Body of pancreas (tissue), 4 donors: ENCODE results near the gene GOLGA3. TPM values are rescaled to one million over a fixed set of nuclear protein-coding genes. Genes with fewer than 3 reads are reported as not detected.
"Not testable (repeated sequence)": the region's sequence is repeated elsewhere in the genome, so short reads cannot be mapped to it uniquely, and the experiment has no call there.

Experiments
- ATAC-seq: fragments of 150-250 bp; one replicate; pipeline ENCODE4 v1.9.1; 2016
- DNase-seq, 4 donors: peaks; one replicate each; pipeline ENCODE4 v3.0.0-alpha.2; 2019
- H3K27ac ChIP-seq, 4 donors: fragments of 200-600 bp; sonication (generic); 1 replicate in 3 of 4; 2 replicates in 1 of 4; pipeline versions ENCODE4 v1.5.1 to v1.6.1; 2016 to 2019; ENCODE audit warnings: mild to moderate bottlenecking in 1 of 4, mixed read lengths in 1 of 4, moderate library complexity in 1 of 4
- H3K27me3 ChIP-seq, 2 donors: fragments of 200-600 bp; sonication (generic); one replicate each; pipeline ENCODE4 v1.6.0; 2016; ENCODE audit warnings: mild to moderate bottlenecking in 1 of 2
- H3K36me3 ChIP-seq, 2 donors: fragments of 200-600 bp; sonication (generic); replicated peaks in 1 of 2; 2 replicates each; pipeline ENCODE4 v1.5.1; 2016; ENCODE audit warnings: low read depth in 2 of 2; ENCODE audit not compliant: insufficient read depth in 1 of 2
- H3K4me1 ChIP-seq: fragments of 200-600 bp; sonication (generic); one replicate; pipeline ENCODE4 v1.6.0; 2016
- H3K4me3 ChIP-seq, 2 donors: fragments of 200-600 bp; sonication (generic); 1 replicate in 1 of 2; 2 replicates in 1 of 2; pipeline ENCODE4 v1.5.1; 2016 to 2019
- H3K9me3 ChIP-seq, 3 donors: fragments of 200-600 bp; sonication (generic); 1 replicate in 2 of 3; 2 replicates in 1 of 3; pipeline ENCODE4 v1.5.1; 2016
- POLR2A ChIP-seq, 3 donors: fragments of 450-650 bp; IDR thresholded peaks; one replicate each; pipeline ENCODE4 v1.6.1; 2016; ENCODE audit warnings: antibody characterized with exemption in 3 of 3, mild to moderate bottlenecking in 2 of 3
- WGBS, 2 donors: methylation state at CpG; one replicate each; pipeline ENCODE4 v1.1.5; 2017; 5-methylcytosine and 5-hydroxymethylcytosine counted together
- intact Hi-C: fragments of 100-400 bp; cut with DNase I; formaldehyde crosslinking; loops from one replicate; pipeline ENCODE4 v1.15.1; 2023
- total RNA-seq, 2 donors: library from RNA; depleted of rRNA; stranded (reverse); fragments of >200 nt; gene quantifications; one replicate each; pipeline ENCODE4 v1.1.0, GENCODE V29; 2016
- TF ChIP-seq, protein P1 (sequence below), 7 experiments: fragments of 450-650 bp in 4 of 7; fragments of 200-600 bp in 3 of 7; sonication (generic) in 3 of 7; IDR thresholded peaks; one replicate each; pipeline ENCODE4 v1.5.1; 2016 to 2019; ENCODE audit warnings: antibody characterized with exemption in 7 of 7

Gene GOLGA3
- total RNA-seq, 2 donors from 2014 or later: 57.3 to 98.6 TPM

DNA sequence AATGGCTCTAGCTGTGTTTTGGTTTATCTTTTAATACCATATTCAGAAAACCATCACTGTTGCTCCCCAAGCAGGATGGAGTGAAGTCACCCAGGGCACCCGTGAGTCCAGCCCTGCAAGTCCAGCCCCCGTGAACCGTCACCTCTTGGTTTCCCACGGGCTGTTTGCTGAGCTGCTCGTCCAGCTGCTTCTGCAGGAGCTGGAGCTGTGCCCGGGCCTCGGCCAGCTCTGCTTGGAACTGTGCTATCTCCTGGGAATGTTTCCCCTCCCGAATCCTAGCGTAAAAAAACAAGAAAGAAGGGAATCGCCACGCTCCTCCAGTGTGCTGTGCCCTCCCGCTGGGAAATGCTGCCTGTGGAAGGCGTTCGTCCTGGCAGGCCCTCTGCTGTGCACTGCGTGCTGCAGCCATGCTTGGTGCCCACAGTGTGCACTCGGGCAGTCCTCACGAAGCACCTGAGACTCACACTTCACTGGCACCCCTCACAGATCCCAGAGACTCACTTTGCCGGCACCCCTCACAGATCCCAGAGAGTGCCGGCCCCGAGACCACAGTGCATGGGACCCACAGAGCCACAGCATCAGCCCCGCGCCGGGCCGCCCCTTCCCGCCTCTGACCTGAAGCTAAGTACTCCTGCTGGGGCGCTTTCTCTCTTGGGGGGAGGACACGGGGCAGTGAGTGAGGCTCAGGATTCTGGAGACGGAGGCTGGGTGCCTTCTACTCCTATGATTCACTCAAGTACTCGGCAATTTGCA, 51.7 kb downstream of the GOLGA3 start:
- 59 to 71% methylated on average over 12 to 29 of the region's 29 CpGs for WGBS, 2 donors
- Histone ChIP-seq H3K27me3 (no peaks in the 10 kb centered on the region), H3K9me3 (no peaks in the 10 kb centered on the region), H3K36me3 (peaks cover 25 to 37% of the 10 kb centered on the region in 2 donors), H3K27ac (no peak overlapping the region), H3K4me3 (no peak overlapping the region), H3K4me1 (no peaks in the 10 kb centered on the region)
- no peak for TF ChIP-seq POLR2A (IDR thresholded peaks at IDR 0.05)
- TF ChIP-seq, protein P1, sequence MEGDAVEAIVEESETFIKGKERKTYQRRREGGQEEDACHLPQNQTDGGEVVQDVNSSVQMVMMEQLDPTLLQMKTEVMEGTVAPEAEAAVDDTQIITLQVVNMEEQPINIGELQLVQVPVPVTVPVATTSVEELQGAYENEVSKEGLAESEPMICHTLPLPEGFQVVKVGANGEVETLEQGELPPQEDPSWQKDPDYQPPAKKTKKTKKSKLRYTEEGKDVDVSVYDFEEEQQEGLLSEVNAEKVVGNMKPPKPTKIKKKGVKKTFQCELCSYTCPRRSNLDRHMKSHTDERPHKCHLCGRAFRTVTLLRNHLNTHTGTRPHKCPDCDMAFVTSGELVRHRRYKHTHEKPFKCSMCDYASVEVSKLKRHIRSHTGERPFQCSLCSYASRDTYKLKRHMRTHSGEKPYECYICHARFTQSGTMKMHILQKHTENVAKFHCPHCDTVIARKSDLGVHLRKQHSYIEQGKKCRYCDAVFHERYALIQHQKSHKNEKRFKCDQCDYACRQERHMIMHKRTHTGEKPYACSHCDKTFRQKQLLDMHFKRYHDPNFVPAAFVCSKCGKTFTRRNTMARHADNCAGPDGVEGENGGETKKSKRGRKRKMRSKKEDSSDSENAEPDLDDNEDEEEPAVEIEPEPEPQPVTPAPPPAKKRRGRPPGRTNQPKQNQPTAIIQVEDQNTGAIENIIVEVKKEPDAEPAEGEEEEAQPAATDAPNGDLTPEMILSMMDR (IDR thresholded peaks at IDR 0.05): no peak
- intact Hi-C loops: no loop called here
- DNase-seq: peak in 3 of 4 donors; percentile 39 to 68 (median 49)
- ATAC-seq: no peak

DNA sequence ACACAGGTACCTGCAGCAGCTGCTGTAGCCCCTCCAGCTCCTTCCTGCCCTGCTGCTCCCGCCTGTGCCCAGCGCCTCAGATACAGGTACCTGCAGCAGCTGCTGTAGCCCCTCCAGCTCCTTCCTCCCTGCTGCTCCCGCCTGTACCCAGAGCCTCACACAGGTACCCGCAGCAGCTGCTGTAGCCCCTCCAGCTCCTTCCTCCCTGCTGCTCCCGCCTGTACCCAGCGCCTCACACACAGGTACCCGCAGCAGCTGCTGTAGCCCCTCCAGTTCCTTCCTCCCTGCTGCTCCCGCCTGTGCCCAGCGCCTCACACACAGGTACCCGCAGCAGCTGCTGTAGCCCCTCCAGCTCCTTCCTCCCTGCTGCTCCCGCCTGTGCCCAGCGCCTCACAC, 52.4 kb downstream of the GOLGA3 start:
- H3K27me3 ChIP-seq, intact Hi-C loops, H3K9me3 ChIP-seq, DNase-seq, H3K4me3 ChIP-seq, H3K4me1 ChIP-seq, ATAC-seq, H3K27ac ChIP-seq: not testable (repeated sequence)
- H3K36me3 ChIP-seq: peaks cover 25 to 38% of the 10 kb centered on the region in 2 donors
- 82 to 92% methylated on average over 9 to 10 of the region's 12 CpGs for WGBS, 2 donors

DNA sequence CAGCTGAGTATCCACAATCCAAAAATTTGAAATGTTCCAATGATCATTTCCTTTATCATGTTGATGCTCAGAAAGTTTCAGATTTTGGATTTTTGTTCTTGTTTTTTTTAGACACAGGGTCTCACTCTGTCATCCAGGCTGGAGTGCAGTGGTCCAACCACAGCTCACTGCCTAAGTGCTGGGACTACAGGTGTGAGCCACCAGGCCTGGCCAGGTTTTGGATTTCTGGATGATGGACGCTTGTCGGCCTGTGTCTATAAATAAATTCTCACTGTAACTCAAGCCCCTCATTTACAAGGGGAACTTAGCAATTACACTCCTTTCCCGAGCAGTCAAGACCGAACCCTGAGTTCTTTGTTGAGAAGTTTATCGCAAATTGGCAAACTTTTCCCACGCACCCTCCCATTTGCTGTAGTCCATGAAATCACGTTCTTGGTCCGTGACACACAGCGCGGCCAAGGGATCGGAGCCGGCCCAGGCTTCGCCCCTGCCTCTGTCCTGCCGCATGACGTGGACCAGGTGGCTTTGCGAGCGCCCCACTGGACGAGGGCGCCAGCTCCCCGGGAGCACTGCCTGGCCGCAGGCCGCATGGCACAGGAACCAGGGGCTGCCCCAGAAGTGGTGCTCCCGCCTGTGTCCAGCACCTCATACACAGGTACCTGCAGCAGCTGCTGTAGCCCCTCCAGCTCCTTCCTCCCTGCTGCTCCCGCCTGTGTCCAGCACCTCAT, 53.0 kb downstream of the GOLGA3 start:
- intact Hi-C loops: no loop called here
- WGBS, 2 donors: 96 to 97% methylated on average over 20 to 23 of the region's 24 CpGs
- ATAC-seq (no peak), DNase-seq (no peak)
- H3K9me3 ChIP-seq: no peaks in the 10 kb centered on the region
- H3K27me3 ChIP-seq: no peaks in the 10 kb centered on the region
- H3K27ac ChIP-seq: no peak overlapping the region
- no peak overlapping the region for H3K4me3 ChIP-seq
- H3K4me1 ChIP-seq: no peaks in the 10 kb centered on the region
- TF ChIP-seq, protein P1 (IDR thresholded peaks at IDR 0.05): no peak
- TF ChIP-seq POLR2A (IDR thresholded peaks at IDR 0.05): no peak
- peaks cover 25 to 34% of the 10 kb centered on the region in 2 donors for H3K36me3 ChIP-seq

DNA sequence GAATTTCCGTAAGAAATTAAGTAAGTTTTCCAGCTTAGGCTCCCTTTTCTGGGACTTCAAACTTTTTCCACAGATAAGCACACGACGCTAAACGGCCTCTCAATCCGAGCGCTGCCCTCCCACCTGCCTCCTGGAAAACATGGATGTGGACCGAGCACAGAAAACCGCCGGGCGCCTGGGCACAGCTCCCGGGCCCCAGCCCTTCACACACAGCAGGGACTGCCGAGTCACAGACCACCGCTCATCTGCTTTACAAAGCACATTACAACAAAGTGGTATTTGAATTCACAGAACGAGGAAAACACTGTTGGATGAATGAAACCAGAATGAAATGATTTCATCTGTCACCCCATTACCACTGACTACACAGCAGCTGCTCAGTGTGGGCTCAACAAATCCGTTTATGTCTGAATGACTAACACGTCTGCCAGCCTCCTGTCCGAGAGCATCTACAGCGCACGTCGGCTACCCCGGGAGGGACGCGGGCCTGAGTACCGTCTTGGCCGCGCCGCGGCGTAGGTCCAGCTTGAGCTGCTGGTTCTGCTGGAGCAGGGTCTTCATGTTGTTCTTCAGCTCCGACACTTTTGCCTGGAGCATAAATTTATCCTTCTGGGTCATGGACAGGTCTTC, 53.9 kb downstream of the GOLGA3 start:
- Histone ChIP-seq H3K9me3 (no peaks in the 10 kb centered on the region), H3K4me3 (no peak overlapping the region), H3K27ac (no peak overlapping the region), H3K36me3 (peaks cover 25 to 27% of the 10 kb centered on the region in 2 donors), H3K27me3 (no peaks in the 10 kb centered on the region), H3K4me1 (no peaks in the 10 kb centered on the region)
- intact Hi-C loops: no loop called here
- ATAC-seq (no peak), DNase-seq (no peak)
- 89 to 93% methylated on average over 28 to 29 of the region's 30 CpGs for WGBS, 2 donors
- no peak for TF ChIP-seq POLR2A (IDR thresholded peaks at IDR 0.05)
- TF ChIP-seq, protein P1 (IDR thresholded peaks at IDR 0.05): no peak

DNA sequence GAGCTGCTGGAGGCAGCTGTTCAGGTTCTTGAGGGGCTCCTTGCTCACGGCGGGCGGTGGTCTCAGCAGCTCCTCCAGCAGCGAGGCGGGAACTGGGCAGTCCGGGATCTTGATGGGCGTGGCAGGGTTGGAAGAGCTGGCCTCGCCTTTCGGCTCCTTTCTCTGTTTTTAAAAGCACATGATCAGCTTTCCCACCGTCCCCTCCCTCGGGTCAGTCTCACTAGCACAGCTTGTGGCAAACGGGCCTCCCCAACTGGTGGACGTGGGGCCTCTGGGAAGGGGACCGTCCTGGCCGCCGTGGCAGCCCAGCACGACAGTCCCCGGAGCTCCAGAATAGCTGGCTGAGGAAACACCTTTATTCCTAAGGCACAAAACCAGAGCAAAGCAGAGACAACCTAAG, 54.5 kb downstream of the GOLGA3 start:
- no peak for TF ChIP-seq POLR2A (IDR thresholded peaks at IDR 0.05)
- TF ChIP-seq, protein P1 (IDR thresholded peaks at IDR 0.05): no peak

More for the DNA sequence above, 54.5 kb downstream of the GOLGA3 start:
- intact Hi-C loops: no loop called here
- Histone ChIP-seq H3K4me3 (no peak overlapping the region), H3K27ac (no peak overlapping the region), H3K27me3 (no peaks in the 10 kb centered on the region), H3K4me1 (no peaks in the 10 kb centered on the region), H3K9me3 (no peaks in the 10 kb centered on the region), H3K36me3 (peaks cover 25 to 26% of the 10 kb centered on the region in 2 donors)
- 89 to 100% methylated on average over 7 to 12 of the region's 18 CpGs for WGBS, 2 donors
- ATAC-seq (no peak), DNase-seq (no peak)
